GM19455 (cell line): ENCODE data around the gene ASB2.

Experiments used
- ATAC-seq: cut with Tn5 transposase; IDR thresholded peaks from one replicate; pipeline ENCODE4 v1.9.1; 2021; ENCODE audit not compliant: unreplicated experiment

ASB2 gene

GRCh38 chr14:93950948-93951634 lies 25.3 kb downstream of the ASB2 start:
- ATAC-seq: no peak

DNA sequence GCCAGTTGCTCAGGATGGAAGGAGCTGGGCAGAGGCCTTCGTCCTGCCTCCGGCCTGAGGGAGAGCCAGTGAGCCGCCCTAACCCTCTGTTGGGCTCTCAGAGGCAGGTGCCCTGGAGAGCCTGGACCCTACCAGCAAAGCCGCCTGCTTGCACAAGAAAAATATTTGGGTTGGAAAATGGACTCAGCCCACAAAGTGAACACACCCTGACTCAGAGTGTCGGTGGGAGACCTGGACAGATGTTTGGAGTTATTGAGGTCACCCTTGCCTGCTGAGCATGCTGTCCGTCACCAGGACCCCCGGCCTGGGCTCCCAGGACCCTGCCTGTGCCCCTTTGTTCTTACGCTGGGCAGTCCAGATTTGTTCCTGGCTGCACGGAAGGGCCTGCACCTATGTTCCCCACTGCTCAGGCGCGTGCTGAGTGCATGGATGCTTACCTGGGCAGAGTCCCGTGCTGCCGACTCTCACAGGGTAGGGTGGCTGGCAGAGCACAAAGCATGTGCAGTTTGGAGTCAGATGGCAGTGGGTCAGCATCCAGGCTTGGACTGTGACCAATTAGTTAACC lies 26.8 kb downstream of the ASB2 start:
- ATAC-seq: no peak

GRCh38 chr14:93947282-93947681 lies 29.1 kb downstream of the ASB2 start:
- no peak for ATAC-seq

- ATAC-seq: no peak
These were observed 29.8 kb downstream of the ASB2 start for GRCh38 chr14:93946541-93947090.

DNA sequence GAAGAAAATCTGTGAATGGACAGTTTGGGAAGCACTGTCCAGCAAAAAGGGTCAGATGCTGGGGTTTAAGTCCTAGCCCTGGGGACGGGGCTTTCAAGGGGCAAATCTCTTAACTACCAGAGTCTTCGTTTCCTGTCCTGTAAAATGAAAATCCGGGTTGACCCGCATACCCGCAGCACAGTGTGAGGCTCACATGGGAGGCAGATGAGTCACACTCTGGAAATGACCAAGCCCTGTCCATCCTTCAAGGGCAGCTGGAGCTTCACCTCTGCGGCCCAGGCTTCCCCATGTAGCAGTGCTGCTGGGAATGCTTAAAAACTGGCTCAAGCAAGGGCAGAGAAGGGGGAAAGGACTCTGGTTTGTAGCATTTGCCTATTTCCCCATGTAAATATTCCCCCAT lies 30.3 kb downstream of the ASB2 start:
- no peak for ATAC-seq

DNA sequence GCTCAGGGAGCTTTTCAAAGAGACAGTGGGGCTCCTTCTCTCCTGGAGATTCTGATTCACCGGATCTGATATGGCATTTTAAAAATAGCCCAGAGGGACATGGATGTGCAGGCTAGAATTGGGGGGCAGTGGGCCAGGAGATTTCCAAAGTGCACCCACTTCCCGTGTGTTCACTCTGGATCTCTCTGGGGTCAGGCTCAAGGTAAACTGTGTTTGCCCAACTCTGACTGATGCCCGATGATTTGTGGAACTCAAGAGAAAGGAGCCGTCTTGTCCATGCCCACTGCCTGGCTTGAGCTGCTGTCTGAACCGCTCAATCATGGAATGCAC lies 31.3 kb downstream of the ASB2 start:
- ATAC-seq: no peak

DNA sequence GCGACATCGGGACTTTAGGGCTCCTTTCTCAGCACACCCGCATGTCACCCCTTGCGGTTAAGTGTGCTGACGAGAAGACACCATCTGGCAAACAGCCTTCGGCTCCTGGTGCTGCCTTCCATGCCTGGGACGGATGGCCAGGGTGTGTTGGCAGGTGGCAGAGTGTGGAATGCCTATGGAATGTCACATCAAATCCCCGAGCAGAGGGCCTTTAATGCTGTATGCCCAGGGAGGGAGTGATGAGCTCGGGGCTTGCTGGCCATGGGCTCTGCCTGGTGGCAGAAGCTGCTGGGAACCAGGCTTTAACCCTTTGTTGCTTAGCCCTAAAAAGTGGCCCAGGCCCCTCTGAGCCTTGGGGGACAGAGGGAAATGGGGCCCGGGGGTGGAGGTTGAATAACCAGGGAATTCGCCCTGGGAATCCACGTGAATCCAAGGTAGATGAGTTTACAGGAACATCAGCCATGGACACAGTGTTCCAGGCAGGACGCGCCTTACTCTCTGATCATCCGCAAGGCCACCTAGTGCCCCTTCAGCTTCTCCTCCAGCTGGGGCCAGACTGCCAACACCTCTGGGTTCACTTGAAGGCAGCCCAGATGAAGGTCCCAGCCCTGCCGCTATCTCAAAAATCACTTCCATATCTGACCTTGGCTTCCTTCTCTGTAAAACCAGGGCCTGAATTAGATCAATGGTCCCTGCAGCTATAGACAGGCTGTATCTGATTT lies 31.9 kb downstream of the ASB2 start:
- no peak for ATAC-seq

DNA sequence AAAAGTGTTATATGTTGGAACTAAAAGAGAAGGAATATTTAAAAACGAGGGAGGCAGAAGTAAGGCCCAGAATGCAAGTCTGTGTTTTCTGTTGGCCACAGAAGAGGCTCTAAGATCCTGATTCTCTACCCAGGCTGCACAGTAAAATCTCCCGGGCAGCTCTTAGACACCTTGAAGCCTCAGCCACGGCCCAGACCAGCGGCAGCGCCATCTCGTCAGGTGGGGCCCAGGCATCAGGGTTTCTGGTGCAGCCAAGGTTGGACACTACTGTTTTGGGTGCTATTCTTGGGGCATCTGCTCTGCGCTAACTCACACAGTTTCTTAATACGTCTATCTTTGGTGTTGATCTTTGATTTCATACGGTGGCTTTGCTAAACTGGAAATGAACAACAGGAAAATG lies 32.4 kb downstream of the ASB2 start:
- ATAC-seq: no peak

DNA sequence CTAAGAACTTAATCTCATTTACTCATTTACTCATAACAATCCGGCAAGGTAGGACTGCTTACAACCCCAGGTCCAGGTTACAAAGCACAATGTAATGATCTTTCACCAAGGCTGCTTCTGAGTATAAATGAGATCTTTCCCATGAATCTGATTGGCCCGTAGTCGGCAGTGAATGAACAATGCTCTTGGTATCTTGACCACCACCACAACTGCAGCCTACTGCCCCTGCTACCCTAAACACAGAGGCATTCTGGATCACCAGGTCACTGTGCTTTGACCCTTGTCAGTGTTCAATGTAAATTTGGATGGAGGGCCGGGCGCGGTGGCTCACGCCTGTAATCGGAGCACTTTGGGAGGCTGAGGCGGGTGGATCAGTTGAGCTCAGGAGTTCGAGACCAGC lies 33.3 kb downstream of the ASB2 start:
- ATAC-seq: no peak

GRCh38 chr14:93941293-93941910 lies 35.0 kb downstream of the ASB2 start:
- ATAC-seq: no peak

DNA sequence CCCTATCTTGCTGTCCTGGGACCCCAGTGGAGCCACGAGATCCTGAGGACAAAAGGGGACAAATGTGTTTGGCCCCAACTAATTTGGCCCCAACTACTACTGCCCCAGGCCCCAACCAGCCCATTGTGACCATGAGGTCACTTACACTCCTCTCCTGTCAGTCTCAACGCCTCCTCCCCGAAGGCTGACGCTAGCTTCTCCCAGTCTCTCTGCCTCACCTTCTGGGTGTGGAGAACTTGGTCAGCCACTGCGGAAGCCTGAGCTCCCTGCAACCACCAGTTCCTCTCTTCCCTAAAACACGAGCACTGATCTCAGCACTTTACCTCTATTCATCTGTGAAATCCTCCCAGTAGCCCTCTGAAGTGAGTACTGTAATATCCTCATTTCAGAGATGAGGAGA lies 35.9 kb downstream of the ASB2 start:
- no peak for ATAC-seq

- peak; percentile 89 for ATAC-seq
These were observed 36.8 kb downstream of the ASB2 start for GRCh38 chr14:93939304-93940229.

GRCh38 chr14:93938751-93939303 lies 37.5 kb downstream of the ASB2 start:
- no peak for ATAC-seq

DNA sequence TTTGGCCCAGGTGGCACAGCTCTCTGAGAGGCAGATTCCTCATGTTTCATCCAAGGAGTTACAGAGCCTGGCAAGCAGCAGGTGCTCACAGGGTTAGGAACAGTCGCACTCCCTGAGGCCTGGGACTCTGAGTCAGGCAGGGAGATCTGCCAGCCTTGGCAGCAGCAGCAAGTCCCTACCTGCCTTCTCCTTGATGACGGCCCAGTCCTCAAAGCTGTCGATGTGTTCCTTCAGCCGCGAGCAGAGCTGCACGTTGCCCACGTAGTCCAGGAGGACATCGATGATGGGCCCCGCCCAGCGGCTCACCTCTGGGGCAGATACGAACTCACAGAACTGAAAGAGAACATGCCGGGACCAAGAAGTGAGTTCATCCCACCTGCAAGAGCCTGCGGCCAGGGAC lies 38.9 kb downstream of the ASB2 start:
- no peak for ATAC-seq

- ATAC-seq: no peak
These were observed 39.4 kb downstream of the ASB2 start for GRCh38 chr14:93936926-93937325.

- ATAC-seq: no peak
These were observed 40.1 kb downstream of the ASB2 start for GRCh38 chr14:93936245-93936644.

DNA sequence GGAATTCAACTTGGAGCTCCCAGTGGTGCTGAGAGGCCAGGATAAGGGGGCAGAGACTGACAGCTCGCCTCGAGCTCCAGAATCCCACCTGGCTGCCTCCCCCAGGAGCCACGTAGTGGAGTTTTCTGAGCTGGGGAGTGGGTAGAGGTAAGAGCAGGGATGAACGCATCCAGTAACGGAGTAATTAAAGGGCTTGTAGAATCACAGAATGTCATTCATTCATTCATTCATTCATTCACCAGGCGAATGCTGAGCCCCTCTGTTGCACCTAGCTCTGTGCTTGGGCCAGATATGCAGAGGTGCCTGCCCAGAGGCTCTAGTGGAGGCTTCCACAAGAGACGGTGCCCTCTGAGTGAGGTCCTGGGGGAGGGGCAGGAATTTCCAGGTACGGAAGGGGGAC lies 41.2 kb downstream of the ASB2 start:
- no peak for ATAC-seq

DNA sequence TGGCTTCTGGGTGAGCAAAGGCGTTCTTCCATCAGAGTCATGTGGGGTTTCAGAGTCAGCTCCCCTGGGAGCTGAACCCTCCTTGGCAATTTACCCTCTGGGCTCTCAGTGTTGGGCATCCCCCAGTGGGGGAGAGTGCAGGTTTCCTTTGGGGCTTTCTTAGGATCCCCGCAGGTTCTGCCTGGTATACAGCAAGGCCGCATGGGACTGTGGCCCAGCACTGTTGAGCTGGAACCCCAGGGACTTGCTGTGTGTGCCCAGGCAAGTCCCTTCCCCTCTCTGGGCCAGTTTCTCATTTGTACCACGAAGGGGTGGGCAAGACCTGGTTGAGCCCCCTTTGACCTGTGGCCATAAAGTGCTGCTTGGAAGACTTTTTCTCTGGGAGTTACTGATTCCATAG lies 43.7 kb downstream of the ASB2 start:
- ATAC-seq: no peak

DNA sequence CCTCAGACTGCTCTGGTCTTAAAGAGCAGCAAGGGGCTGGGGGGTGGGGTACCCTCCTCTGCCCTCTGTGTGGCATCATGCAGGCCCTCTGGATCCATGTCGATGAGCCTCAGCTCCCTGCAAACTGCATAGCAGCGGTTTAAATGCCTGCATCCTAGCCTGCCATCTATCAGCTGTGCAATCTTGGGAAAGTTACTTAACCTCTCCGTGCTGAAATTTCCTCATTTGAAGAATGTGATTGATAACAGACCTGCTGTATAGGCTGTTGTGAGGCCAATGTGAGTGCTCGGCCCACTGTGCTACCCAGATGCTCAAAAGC lies 45.4 kb downstream of the ASB2 start:
- ATAC-seq: no peak

GRCh38 chr14:93930296-93930988 lies 45.9 kb downstream of the ASB2 start:
- no peak for ATAC-seq
